HG02798 (cell line): ENCODE data around the gene ACSL3.
"Not testable (repeated sequence)": the region's sequence is repeated elsewhere in the genome, so short reads cannot be mapped to it uniquely, and the experiment has no call there.

ENCODE experiments used
- ATAC-seq: cut with Tn5 transposase; IDR thresholded peaks from one replicate; pipeline ENCODE4 v1.9.1; 2021; ENCODE audit warnings: mild to moderate bottlenecking; ENCODE audit not compliant: unreplicated experiment, poor library complexity

ACSL3 gene

DNA sequence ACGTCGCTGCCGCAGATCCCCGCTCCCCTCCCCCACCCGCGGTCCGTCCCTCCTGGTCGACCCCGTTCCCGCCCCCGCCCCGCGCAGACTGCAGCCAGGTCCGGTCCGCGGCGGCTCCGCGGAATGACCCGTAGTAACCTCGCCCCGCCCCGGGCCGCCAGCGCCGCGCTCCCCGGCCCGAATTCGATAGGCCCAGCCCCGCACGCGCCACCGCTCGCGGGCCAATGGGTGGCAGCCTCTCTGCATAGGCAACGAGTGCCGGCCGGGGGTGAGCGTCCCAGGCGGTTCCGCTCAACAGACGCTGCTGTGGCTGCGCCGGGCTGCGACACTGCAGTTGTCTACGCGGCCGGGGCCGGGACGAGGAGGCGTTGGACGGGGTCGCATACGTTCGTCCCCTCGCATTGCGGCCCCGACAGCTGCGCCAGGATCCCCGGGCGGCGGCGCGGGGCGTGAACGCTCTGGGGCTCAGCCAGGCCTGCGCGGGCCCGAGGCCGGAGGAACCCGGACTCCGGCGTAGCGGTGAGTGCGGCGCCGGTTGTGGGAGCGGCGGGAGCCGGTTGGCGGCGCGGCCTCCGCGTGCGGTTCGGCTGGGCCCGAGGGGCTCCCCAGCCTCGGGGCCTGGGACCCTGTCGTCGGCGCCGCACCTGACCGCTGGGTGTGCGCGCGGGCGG, at the start of gene ACSL3:
ACSL3 (plus strand) TSS at position 297 of the 671 bp plus-strand sequence. CDS start 47,737 bp downstream, outside the sequence.
- ATAC-seq: peak; percentile 99

DNA sequence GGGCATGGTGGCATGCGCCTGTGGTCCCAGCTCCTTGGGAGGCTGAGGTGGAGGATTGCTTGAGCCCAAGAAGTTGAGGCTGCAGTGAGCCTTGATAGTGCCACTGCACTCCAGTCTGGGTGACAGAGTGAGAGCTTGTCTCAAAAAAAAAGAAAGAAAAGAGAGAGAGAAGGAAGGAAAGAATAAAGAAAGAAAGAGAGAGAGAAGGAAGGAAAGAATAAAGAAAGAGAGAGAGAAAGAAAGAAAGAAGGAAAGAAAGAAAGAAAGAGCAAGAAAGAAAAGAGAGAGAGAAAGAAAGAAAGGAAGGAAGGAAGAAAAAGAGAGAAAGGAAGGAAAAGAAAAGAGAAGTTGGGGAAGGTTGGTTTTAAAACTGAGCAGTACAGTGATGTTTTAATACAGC, 49.0 kb upstream of the ACSL3 start:
- no peak for ATAC-seq

DNA sequence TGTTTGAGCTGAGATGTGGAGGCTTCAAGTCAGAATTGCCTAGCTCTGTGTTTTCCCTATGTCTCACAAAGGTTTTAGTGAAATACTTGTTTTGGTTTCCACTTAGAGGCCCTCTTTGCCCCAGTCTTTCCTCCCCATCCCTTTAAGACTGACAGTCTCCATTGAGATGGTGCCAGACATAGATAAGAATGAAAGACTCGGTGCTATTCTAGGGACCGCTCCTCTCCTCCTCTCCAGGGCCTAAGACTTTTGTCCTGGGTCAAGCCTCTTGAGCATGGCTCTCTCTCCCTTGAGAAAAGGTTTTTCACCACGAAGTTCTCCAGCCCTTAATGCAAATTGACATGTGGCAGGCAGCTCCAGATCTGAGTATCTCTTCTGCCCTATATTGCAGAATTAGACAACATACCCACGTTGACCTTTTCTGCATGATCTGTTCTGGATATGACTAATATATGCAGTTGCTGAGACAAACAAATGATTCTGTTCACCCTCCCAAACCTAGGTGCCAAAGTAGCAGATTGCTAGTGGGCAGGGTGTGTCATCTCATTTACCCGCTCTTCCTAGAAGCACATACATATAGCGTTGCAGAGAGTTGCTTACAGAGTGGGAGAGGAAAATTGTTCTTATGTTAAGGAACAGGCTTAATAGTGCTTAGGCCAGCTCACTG, 47.5 kb upstream of the ACSL3 start:
- ATAC-seq: peak; percentile 95

DNA sequence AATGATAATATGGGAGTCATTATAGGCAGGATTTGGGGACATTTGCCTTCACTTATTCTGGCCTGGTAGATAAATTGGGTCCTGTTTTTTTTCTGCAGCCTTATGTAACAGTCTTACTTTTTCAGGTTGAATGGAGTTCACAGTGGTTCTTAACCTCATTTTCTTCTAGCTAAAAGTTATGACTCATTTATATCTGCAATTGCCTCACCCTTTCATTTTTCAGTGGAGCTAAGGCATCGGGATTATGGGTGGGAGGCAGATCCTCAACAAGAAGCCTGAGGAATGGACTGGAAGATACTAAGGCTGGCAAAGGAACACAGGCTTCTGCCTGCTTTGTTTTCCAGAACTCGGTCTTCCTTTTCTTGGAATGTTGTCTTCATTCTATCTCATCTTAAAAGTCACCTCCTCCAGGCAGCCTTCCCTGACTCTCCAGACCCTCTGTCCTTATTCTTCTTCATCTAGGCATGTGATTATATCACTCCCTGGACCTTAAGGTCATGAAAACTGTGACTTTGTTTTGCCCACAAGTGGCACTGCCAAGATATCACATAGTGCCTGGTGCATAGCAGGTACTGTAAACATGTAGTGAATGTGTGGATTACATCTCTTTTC, 41.0 kb upstream of the ACSL3 start:
- ATAC-seq: no peak

- no peak for ATAC-seq
Measured at GRCh38 chr2:222823183-222823930, 37.5 kb upstream of the ACSL3 start.

DNA sequence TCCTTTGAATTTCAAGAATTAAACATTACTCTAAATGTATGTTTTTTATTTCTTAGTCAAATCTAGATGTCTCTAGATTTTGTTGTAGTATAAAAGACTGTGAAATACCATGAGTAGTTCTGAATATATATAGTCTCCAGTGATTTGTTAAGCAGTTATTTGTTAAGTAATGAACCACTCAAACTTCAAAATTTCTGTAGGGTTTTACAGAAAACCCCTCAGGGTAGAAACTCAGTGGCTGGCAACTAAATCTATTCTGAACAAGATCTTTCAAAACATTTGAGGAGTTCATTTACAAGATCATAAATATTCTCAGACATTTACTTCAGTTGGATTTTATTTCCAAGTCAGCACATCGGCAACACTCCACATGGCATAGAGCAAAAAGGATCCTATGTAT, 35.8 kb upstream of the ACSL3 start:
- ATAC-seq: no peak

DNA sequence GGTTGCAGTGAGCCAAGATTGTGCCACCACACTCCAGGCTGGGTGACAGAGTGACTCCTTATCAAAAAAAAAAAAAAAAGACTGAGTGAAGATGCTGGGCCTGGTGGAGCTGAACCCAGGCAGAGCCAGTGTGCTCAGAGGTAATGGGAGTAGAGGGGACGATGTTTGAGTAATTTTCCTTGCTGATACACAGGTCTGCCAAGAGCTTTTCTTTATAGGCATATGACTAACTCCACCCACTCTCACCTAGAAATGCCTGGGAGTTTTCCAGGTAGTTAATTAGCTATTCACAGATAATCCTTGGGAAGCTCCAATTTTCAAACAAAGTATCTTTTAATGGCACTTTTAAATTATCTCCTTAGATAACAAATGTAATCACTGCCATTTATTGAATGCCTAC, 33.4 kb upstream of the ACSL3 start:
- no peak for ATAC-seq

DNA sequence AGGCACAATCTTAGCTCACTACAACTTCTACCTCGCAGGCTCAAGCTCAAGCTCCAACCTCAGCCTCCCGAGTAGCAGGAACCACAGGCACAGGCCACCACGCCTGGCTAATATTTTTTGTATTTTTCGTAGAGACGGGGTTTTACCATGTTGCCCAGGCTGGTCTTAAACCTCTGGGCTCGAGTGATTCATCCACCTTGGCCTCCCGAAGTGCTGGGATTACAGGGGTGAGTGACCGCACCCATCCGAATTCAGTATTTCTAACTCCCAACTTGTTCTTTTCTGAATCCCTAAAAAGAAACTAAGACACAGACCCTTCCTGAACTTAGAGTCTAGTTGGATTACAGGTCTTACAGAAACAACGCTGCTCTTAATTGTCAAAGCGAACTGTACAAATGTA, 32.3 kb upstream of the ACSL3 start:
- no peak for ATAC-seq

GRCh38 chr2:222830164-222830563, 30.7 kb upstream of the ACSL3 start:
- ATAC-seq: no peak

DNA sequence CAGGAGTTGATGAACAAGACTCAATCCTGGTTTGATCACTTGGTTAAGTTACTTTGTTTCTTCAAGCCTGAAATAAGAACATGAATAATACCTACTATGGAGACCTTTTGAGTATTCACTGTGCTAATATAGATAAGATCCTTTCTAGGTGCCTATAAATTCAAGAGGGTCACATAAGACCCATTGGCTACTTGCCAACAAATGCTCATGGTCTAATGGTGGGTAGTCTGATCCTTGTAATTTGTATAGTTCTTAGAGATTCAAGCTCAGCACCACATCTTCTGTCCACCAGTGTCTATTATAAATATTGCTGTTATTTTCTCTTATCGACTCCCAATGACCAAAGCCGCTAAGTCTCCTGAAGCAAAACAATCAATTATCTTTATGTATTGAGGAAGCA, 27.4 kb upstream of the ACSL3 start:
- ATAC-seq: no peak

GRCh38 chr2:222835143-222835822, 25.6 kb upstream of the ACSL3 start:
- ATAC-seq: no peak

DNA sequence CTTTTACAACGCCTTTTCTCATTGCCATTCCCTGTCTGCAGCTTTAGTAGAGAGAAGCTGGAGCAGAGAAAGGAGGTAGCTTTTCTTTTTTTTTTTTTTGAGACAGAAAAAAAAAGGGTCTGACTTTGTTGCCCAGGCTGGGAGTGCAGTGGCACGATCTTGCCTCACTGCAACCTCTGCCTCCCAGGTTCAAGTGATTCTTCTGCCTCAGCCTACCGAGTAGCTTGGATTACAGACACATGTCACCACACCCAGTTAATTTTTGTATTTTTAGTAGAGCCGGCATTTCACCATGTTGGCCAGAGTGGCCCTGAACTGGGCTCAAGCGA, 25.0 kb upstream of the ACSL3 start:
- ATAC-seq: no peak

DNA sequence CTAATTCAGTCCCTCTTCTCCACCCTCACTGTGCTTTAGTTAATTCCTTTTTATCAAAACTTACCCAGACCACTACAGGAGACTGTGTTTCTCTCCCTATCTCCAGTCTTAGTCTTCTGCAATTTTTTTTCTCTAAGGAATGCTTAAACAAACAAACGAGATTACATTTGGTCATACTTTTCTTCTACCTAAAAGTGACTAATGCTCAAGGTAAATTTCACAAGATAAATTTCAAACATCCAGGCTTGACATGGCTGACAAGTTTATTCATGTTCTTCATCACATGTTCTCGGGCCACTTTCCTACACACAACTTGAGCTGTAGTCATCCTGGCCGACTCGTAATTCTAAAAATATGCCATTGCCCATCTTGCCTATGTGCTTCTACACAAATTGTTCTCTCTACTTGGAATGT, 23.2 kb upstream of the ACSL3 start:
- ATAC-seq: no peak

DNA sequence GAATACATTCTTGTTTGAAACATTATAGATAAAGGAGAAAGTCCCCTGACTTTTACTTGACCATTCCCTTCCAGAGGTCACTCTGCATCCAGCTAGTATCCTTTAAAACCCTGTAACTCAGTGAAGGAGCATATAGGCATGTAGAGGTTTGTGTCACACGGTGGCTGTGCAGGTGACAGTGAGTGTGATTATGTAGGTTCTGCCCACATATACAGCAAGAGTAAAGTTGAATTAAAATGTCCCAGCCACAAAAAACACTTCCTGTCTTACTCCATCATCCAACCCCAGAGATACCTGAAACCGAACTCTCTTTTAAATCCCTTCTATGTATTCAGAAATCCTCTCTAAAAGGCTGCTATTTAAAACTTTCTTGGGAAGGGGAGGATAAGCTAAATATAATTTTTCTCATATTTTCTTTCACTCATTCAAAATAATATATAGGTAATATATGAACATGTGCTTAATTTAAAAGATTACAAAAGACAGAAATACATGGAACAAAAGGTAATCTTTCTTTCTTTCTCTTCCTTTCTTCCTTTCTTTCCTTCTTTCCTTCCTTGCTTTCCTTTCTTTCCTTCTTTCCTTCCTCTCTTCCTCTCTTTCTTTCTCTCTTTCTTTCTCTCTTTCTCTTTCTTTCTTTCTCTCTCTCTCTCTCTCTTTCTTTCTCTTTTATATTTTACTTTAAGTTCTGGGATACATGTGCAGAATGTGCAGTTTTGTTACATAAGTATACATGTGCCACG, 20.6 kb upstream of the ACSL3 start:
- ATAC-seq: no peak

DNA sequence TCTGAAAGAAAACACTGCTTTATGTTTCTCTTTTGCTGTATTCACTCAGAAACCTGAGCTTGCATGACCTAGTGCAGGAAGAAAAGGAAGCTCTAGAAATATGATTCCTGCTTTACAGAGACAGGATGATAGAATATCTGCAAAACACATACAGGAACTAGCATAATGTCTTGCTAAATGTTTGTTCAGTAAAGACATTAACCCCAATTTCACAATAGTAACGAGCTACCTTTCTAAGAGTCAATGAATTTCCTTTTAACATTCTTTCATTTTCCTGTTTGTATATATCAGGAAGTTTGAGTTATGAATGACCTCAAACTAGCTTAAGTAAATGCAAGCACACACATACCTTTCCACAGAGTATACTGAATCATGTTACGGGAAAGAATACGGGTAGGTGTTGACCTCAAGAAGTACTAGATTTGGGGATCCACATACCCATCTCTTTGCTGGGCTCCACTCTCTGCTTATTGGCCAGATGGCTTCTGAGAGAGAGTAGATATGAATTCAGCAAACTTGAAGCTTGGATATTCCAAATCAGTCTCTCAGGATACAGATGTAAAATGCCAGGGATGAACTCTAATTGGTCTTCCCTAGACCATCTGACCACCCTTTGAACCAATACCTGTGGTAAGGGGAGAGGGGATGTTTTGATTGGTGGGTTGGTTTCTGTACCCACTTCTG, 18.2 kb upstream of the ACSL3 start:
- no peak for ATAC-seq

DNA sequence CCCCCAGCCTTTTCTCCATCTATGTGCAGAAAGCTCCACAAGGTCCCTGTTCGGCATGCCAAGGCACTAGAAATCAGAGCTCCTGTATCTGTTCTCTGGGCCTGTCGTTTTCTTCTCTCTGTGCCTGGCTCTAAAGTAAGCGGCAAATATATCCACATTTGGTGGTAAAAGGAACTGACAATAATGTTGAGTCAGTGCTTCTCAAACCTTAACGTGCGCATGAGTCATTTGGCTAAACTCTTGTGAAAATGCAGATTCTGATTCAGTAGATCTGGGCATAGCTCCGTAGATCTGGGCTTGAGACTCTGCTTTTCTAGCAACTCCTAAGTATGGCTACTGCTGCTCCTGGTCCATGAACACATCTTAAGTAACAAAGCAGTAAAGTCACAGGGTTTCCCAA, 16.5 kb upstream of the ACSL3 start:
- no peak for ATAC-seq

DNA sequence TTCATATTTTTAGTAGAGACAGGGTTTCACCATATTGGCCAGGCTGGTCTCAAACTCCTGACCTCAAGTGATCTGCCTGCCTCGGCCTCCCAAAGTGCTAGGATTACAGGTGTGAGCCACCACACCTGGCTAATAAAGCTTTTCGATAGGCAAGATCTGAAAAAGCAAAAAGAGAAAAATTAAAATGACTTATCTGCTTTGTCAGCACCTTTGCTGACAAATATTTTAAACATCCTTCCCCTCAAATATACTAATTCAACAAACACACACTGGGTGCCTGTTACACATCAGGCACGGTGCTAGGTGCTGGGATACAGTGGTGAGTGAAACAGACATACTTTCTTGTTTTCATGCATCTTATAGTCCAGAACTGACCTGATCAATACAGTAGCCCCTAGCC, 15.5 kb upstream of the ACSL3 start:
- ATAC-seq: not testable (repeated sequence)

DNA sequence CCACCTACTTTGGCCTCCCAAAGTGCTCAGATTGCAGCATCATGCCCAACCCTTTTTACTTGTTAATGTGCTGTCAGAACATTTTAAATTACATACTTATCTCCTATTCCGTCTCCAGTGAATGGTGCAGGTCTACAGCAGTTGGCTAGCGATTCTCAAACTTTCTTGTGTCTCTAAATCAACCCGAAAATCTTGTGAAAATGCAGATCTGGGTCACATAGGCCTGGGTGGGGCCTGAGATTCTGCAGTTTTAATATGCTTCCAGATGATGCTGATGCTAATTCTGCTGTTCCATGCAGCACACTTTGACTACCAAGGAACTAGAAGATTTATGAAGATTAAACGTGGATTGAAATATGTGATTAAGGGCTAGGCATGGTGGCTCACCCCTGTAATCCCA, 14.8 kb upstream of the ACSL3 start:
- ATAC-seq: no peak

- ATAC-seq: not testable (repeated sequence)
Measured at GRCh38 chr2:222848031-222848430, 12.8 kb upstream of the ACSL3 start.
